Type B pancreatic cell (in vitro differentiated cells): ENCODE results near the gene SLMAP. TPM values are rescaled to one million over a fixed set of nuclear protein-coding genes. Genes with fewer than 3 reads are reported as not detected.

ENCODE experiments used
- DNase-seq: peaks from one replicate; pipeline ENCODE4 v3.0.0; 2021; ENCODE audit warnings: mixed read lengths; ENCODE audit not compliant: unreplicated experiment; ENCODE audit errors: extremely low spot score
- H3K27ac Mint-ChIP-seq: 2 replicates; pipeline ENCODE4 v1.8.0; 2021; ENCODE audit warnings: mild to moderate bottlenecking, mixed read lengths
- H3K27me3 Mint-ChIP-seq: 2 replicates; pipeline ENCODE4 v1.8.0; 2021; ENCODE audit warnings: mixed read lengths
- H3K36me3 Mint-ChIP-seq: 2 replicates; pipeline ENCODE4 v1.8.0; 2021; ENCODE audit warnings: mixed read lengths
- H3K4me1 Mint-ChIP-seq: one replicate; pipeline ENCODE4 v1.8.0; 2021; ENCODE audit warnings: mixed read lengths; ENCODE audit not compliant: unreplicated experiment
- H3K4me3 Mint-ChIP-seq: 2 replicates; pipeline ENCODE4 v1.8.0; 2021; ENCODE audit warnings: mild to moderate bottlenecking, mixed read lengths
- H3K9me3 Mint-ChIP-seq: 2 replicates; pipeline ENCODE4 v1.8.0; 2021; ENCODE audit warnings: mixed read lengths
- CTCF ChIP-seq: fragments of 200-600 bp; sonication (generic); conservative IDR thresholded peaks from 2 replicates; pipeline ENCODE4 v1.5.0; 2021; ENCODE audit warnings: antibody characterized with exemption, mild to moderate bottlenecking
- total RNA-seq: library from RNA; stranded (reverse); gene quantifications from 2 replicates; pipeline ENCODE4 v1.2.1, GENCODE V29; 2021; ENCODE audit warnings: low replicate concordance

Gene SLMAP
- total RNA-seq, 1 donor from 2014 or later = 55.1 TPM

GRCh38 chr3:57949785-57950615 is 193.9 kb downstream of the SLMAP start:
- H3K27ac Mint-ChIP-seq = no peak overlapping the region
- no peak overlapping the region for H3K4me3 Mint-ChIP-seq
- no peak for DNase-seq
- TF ChIP-seq CTCF = peak; percentile 44
- no peaks in the 10 kb centered on the region for H3K27me3 Mint-ChIP-seq
- H3K36me3 Mint-ChIP-seq = no peaks in the 10 kb centered on the region
- no peaks in the 10 kb centered on the region for H3K9me3 Mint-ChIP-seq
- H3K4me1 Mint-ChIP-seq = peaks cover 40% of the 10 kb centered on the region

- DNase-seq = no peak
- no peak for TF ChIP-seq CTCF
- Mint-ChIP-seq H3K36me3 (no peaks in the 10 kb centered on the region), H3K4me1 (peaks cover 38% of the 10 kb centered on the region), H3K27ac (peak overlapping the region; percentile 85), H3K4me3 (no peak overlapping the region), H3K9me3 (no peaks in the 10 kb centered on the region), H3K27me3 (no peaks in the 10 kb centered on the region)
Measured at GRCh38 chr3:57951066-57951882, 195.2 kb downstream of the SLMAP start.

- peak overlapping the region; percentile 85 for H3K27ac Mint-ChIP-seq
- H3K4me1 Mint-ChIP-seq = peaks cover 38% of the 10 kb centered on the region
- TF ChIP-seq CTCF = no peak
- no peaks in the 10 kb centered on the region for H3K9me3 Mint-ChIP-seq
- no peak overlapping the region for H3K4me3 Mint-ChIP-seq
- no peaks in the 10 kb centered on the region for H3K27me3 Mint-ChIP-seq
- DNase-seq = no peak
- H3K36me3 Mint-ChIP-seq = no peaks in the 10 kb centered on the region
Measured at GRCh38 chr3:57952208-57952631, 196.1 kb downstream of the SLMAP start.

GRCh38 chr3:57952651-57953050 is 196.5 kb downstream of the SLMAP start:
- peak overlapping the region; percentile 85 for H3K27ac Mint-ChIP-seq
- no peak for DNase-seq
- peaks cover 36% of the 10 kb centered on the region for H3K4me1 Mint-ChIP-seq
- H3K4me3 Mint-ChIP-seq = no peak overlapping the region
- no peaks in the 10 kb centered on the region for H3K9me3 Mint-ChIP-seq
- H3K27me3 Mint-ChIP-seq = no peaks in the 10 kb centered on the region
- H3K36me3 Mint-ChIP-seq = no peaks in the 10 kb centered on the region
- no peak for TF ChIP-seq CTCF

GRCh38 chr3:57953576-57953975 is 197.5 kb downstream of the SLMAP start:
- Mint-ChIP-seq H3K36me3 (no peaks in the 10 kb centered on the region), H3K4me3 (no peak overlapping the region), H3K9me3 (no peaks in the 10 kb centered on the region), H3K27me3 (no peaks in the 10 kb centered on the region), H3K27ac (peak overlapping the region; percentile 23), H3K4me1 (peaks cover 27% of the 10 kb centered on the region)
- TF ChIP-seq CTCF = no peak
- DNase-seq = no peak
